Measurements from ENCODE around the gene NMNAT1. TPM values are rescaled to one million over a fixed set of nuclear protein-coding genes. Genes with fewer than 3 reads are reported as not detected.

NMNAT1 gene
- 1 to 10 TPM; 7.8 to 9.9 TPM for total RNA-seq

GRCh38 chr1:9942939-9943788 lies at the start of gene NMNAT1, which contains the start of gene LZIC:
NMNAT1 (plus strand) TSS chr1:9943475; CDS start chr1:9972074, 28,599 bp downstream.
LZIC (minus strand) TSS chr1:9943391; CDS start chr1:9936619, 6,772 bp downstream.
- H3K27ac Mint-ChIP-seq, result peak within 1 kb of the TSS; percentile 91
- H3K27me3 Mint-ChIP-seq, result no peaks in the 10 kb centered on the region
- CTCF ChIA-PET, result interaction anchor here (0.6 to 3.1 kb wide), 18 partner anchors 9 to 824 kb away, joined by 3 to 15 read pairs (median 4); partner anchors contain the start of gene CENPS
- H3K36me3 Mint-ChIP-seq, result peaks cover 10% of the 10 kb centered on the region
- H3K4me3 Mint-ChIP-seq, result peak within 1 kb of the TSS; percentile 99
- peaks cover 20% of the 10 kb centered on the region for H3K4me1 Mint-ChIP-seq (ENCODE audit: low read depth)
- intact Hi-C loops (cut with micrococcal nuclease), result loop anchor here (1.0 to 2.0 kb wide), 5 partner anchors 33 to 486 kb away; partner anchors contain the start of gene CTNNBIP1
- POLR2A ChIA-PET, result interaction anchor here (0.6 to 1.8 kb wide), 7 partner anchors 21 to 794 kb away, joined by 3 to 13 read pairs (median 3); partner anchors contain the start of gene UBE4B
- H3K9me3 Mint-ChIP-seq, result no peaks in the 10 kb centered on the region
- peak; percentile 96 for DNase-seq

GRCh38 chr1:9894115-9894514 lies 49.2 kb upstream of the NMNAT1 start:
- Mint-ChIP-seq H3K9me3 (no peaks in the 10 kb centered on the region), H3K4me1 (ENCODE audit: low read depth) (peaks cover 10% of the 10 kb centered on the region), H3K27me3 (no peaks in the 10 kb centered on the region), H3K4me3 (no peak overlapping the region), H3K27ac (no peak overlapping the region), H3K36me3 (no peaks in the 10 kb centered on the region)
- ChIA-PET POLR2A (interaction anchor here (0.6 kb wide), 1 partner anchor 654 kb away, joined by 4 read pairs; no protein-coding TSS in a partner anchor), CTCF (interaction anchor here (1.4 kb wide), 1 partner anchor 10 kb away, joined by 3 read pairs; no protein-coding TSS in a partner anchor)
- intact Hi-C loops (cut with micrococcal nuclease), result no loop called here
- no peak for DNase-seq

GRCh38 chr1:9900142-9901043 lies 42.9 kb upstream of the NMNAT1 start:
- POLR2A ChIA-PET, result no interaction called here
- intact Hi-C loops (cut with micrococcal nuclease), result loop anchor here (5.0 kb wide), 2 partner anchors 173 to 612 kb away; no protein-coding TSS in a partner anchor
- Mint-ChIP-seq H3K27ac (no peak overlapping the region), H3K36me3 (no peaks in the 10 kb centered on the region), H3K4me1 (ENCODE audit: low read depth) (peaks cover 30% of the 10 kb centered on the region), H3K27me3 (no peaks in the 10 kb centered on the region), H3K4me3 (no peak overlapping the region), H3K9me3 (no peaks in the 10 kb centered on the region)
- no peak for DNase-seq
- CTCF ChIA-PET, result no interaction called here

GRCh38 chr1:9901148-9902059 lies 41.9 kb upstream of the NMNAT1 start:
- no peaks in the 10 kb centered on the region for H3K27me3 Mint-ChIP-seq
- H3K36me3 Mint-ChIP-seq, result no peaks in the 10 kb centered on the region
- no peak overlapping the region for H3K4me3 Mint-ChIP-seq
- CTCF ChIA-PET, result interaction anchor here (0.8 kb wide), 1 partner anchor 27 kb away, joined by 4 read pairs; no protein-coding TSS in a partner anchor
- intact Hi-C loops (cut with micrococcal nuclease), result loop anchor here (5.0 kb wide), 2 partner anchors 174 to 611 kb away; no protein-coding TSS in a partner anchor
- H3K9me3 Mint-ChIP-seq, result no peaks in the 10 kb centered on the region
- no peak overlapping the region for H3K27ac Mint-ChIP-seq
- DNase-seq, result no peak
- POLR2A ChIA-PET, result no interaction called here
- H3K4me1 Mint-ChIP-seq (ENCODE audit: low read depth), result peaks cover 32% of the 10 kb centered on the region

DNA sequence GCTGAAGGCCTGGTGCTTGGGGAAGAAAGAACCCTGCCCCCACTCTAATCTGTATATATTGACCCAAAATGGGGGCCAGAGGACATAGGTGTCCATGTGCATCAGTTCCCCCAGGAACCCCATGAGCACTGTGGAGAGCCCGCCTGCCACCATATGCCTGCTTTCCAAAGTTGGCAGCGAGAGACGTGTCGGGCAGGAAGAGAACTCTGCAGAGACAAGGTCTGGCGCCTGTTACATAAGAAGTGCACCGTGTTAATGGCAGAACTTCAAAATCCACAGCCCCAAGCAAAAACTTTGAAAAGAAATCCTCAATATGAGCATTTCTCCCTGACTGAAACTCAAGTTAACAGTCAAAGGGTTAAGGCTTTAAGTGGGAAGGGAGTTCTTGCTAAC lies 41.2 kb upstream of the NMNAT1 start:
- CTCF ChIA-PET, result interaction anchor here (0.8 kb wide), 1 partner anchor 28 kb away, joined by 4 read pairs; no protein-coding TSS in a partner anchor
- intact Hi-C loops (cut with micrococcal nuclease), result loop anchor here (5.0 kb wide), 2 partner anchors 175 to 610 kb away; no protein-coding TSS in a partner anchor
- no peak overlapping the region for H3K27ac Mint-ChIP-seq
- H3K9me3 Mint-ChIP-seq, result no peaks in the 10 kb centered on the region
- no peaks in the 10 kb centered on the region for H3K27me3 Mint-ChIP-seq
- peaks cover 32% of the 10 kb centered on the region for H3K4me1 Mint-ChIP-seq (ENCODE audit: low read depth)
- no peak for DNase-seq
- H3K4me3 Mint-ChIP-seq, result no peak overlapping the region
- no peaks in the 10 kb centered on the region for H3K36me3 Mint-ChIP-seq
- POLR2A ChIA-PET, result no interaction called here

DNA sequence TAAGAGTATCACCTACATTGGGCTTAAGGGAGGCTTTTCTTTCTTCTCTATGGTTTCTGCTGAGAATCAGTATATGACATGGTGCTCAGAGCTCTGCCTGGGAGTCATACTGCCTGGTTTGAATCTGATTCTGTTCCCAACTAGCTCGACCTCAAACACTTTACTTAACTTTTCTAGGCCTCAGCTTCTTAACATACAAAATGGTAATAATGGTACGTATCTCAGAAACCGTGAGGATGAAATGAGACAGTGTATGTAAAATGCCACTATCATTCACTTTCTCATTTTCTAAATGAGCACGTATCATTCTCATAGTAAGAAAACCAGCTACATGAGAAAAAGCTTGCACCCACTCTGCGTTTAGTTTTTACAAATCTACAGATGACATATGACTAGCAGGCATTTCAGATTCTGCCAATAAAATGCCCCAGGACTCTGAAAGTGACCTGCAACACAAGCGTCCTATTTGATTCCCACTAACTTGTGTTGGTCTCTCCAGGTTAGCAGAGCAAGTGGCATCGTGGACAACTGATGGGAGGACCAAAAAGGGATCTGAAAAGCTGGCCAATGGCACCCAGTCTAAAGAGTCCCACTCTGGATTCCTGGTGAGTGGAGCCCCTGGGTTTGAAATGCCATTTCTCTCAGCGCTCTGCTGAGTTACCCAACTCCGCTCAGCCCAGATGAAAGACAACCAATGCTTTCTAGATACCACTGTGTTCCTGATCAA lies 39.3 kb upstream of the NMNAT1 start:
- ChIA-PET POLR2A (interaction anchor here (0.6 to 2.0 kb wide), 11 partner anchors 10 to 607 kb away, joined by 3 to 13 read pairs (median 3); partner anchors contain the start of genes KIF1B, LZIC and NMNAT1), CTCF (interaction anchor here (0.6 to 1.8 kb wide), 11 partner anchors 10 to 306 kb away, joined by 3 to 15 read pairs (median 5); partner anchors contain the start of genes KIF1B, LZIC and NMNAT1)
- Mint-ChIP-seq H3K36me3 (no peaks in the 10 kb centered on the region), H3K27ac (peak overlapping the region; percentile 75), H3K4me1 (ENCODE audit: low read depth) (peaks cover 43% of the 10 kb centered on the region), H3K27me3 (no peaks in the 10 kb centered on the region), H3K9me3 (no peaks in the 10 kb centered on the region), H3K4me3 (no peak overlapping the region)
- intact Hi-C loops (cut with micrococcal nuclease), result loop anchor here (1.0 to 5.0 kb wide), 5 partner anchors 29 to 608 kb away; partner anchors contain the start of genes LZIC and NMNAT1
- peak; percentile 63 for DNase-seq

- no peak for DNase-seq
- H3K27ac Mint-ChIP-seq, result peak overlapping the region; percentile 75
- POLR2A ChIA-PET, result interaction anchor here (0.5 to 2.0 kb wide), 6 partner anchors 39 to 394 kb away, joined by 3 to 13 read pairs (median 4); partner anchors contain the start of genes LZIC and NMNAT1
Measured at GRCh38 chr1:9904596-9904995, 38.7 kb upstream of the NMNAT1 start.

GRCh38 chr1:9905010-9905409 lies 38.3 kb upstream of the NMNAT1 start:
- Mint-ChIP-seq H3K4me3 (no peak overlapping the region), H3K9me3 (no peaks in the 10 kb centered on the region), H3K4me1 (ENCODE audit: low read depth) (peaks cover 48% of the 10 kb centered on the region), H3K27ac (no peak overlapping the region), H3K27me3 (no peaks in the 10 kb centered on the region), H3K36me3 (no peaks in the 10 kb centered on the region)
- DNase-seq, result no peak
- CTCF ChIA-PET, result interaction anchor here (0.5 to 1.8 kb wide), 4 partner anchors 11 to 43 kb away, joined by 3 to 5 read pairs (median 4); no protein-coding TSS in a partner anchor
- POLR2A ChIA-PET, result interaction anchor here (0.5 to 2.0 kb wide), 4 partner anchors 38 to 265 kb away, joined by 3 to 13 read pairs (median 7); partner anchors contain the start of genes LZIC and NMNAT1
- intact Hi-C loops (cut with micrococcal nuclease), result no loop called here

More at GRCh38 chr1:9904596-9904995, 38.7 kb upstream of the NMNAT1 start:
- Mint-ChIP-seq H3K36me3 (no peaks in the 10 kb centered on the region), H3K27me3 (no peaks in the 10 kb centered on the region), H3K4me1 (ENCODE audit: low read depth) (peaks cover 48% of the 10 kb centered on the region), H3K4me3 (no peak overlapping the region), H3K9me3 (no peaks in the 10 kb centered on the region)
- intact Hi-C loops (cut with micrococcal nuclease), result loop anchor here (1.0 to 5.0 kb wide), 4 partner anchors 39 to 608 kb away; partner anchors contain the start of genes LZIC and NMNAT1
- CTCF ChIA-PET, result interaction anchor here (0.5 to 1.8 kb wide), 8 partner anchors 11 to 306 kb away, joined by 3 to 15 read pairs (median 5); partner anchors contain the start of genes KIF1B, LZIC and NMNAT1

DNA sequence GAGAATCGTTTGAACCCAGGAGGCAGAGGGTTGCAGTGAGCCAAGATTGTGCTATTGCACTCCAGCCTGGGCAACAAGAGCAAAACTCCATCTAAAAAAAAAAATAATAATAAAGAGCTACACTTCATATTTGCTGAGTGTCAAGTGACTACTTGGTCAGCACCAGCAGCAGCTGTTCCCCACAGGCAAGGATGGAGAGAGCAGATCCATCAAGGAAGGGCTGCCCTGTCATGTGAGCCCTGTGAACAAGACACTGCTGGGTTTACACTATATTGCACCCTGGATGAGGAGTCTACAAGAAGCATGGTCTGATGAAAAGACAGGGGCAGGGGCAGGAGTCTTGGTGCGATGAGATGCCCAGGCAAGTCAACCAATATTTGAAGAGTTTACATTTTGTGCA lies 36.8 kb upstream of the NMNAT1 start:
- POLR2A ChIA-PET, result no interaction called here
- Mint-ChIP-seq H3K4me1 (ENCODE audit: low read depth) (peaks cover 52% of the 10 kb centered on the region), H3K27me3 (no peaks in the 10 kb centered on the region), H3K9me3 (no peaks in the 10 kb centered on the region), H3K27ac (no peak overlapping the region), H3K4me3 (no peak overlapping the region), H3K36me3 (no peaks in the 10 kb centered on the region)
- CTCF ChIA-PET, result interaction anchor here (1.9 kb wide), 1 partner anchor 122 kb away, joined by 6 read pairs; no protein-coding TSS in a partner anchor
- DNase-seq, result no peak
- intact Hi-C loops (cut with micrococcal nuclease), result no loop called here

DNA sequence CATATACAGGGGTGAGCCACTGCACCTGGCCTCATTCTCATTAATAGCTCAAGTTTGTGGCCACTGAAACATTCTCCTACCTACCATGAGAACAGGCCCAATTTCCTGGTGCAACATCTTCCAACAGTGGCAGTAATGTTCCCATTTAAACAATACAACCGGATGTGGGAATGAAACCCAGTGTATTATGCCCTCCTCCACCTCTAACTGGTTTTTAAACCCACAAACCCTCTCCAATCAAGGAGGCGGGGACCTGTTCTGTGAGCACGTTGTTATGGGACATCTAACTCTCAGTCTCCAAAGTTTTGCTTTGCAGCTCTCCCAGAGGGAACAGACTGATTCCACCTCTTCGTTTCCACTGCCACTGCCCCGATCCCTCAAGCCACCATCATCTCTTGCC lies 35.8 kb upstream of the NMNAT1 start:
- intact Hi-C loops (cut with micrococcal nuclease), result no loop called here
- no peaks in the 10 kb centered on the region for H3K27me3 Mint-ChIP-seq
- no peak overlapping the region for H3K27ac Mint-ChIP-seq
- no peak overlapping the region for H3K4me3 Mint-ChIP-seq
- peaks cover 55% of the 10 kb centered on the region for H3K4me1 Mint-ChIP-seq (ENCODE audit: low read depth)
- H3K9me3 Mint-ChIP-seq, result no peaks in the 10 kb centered on the region
- ChIA-PET POLR2A (no interaction called here), CTCF (interaction anchor here (1.9 kb wide), 1 partner anchor 123 kb away, joined by 6 read pairs; no protein-coding TSS in a partner anchor)
- no peaks in the 10 kb centered on the region for H3K36me3 Mint-ChIP-seq
- no peak for DNase-seq

All from activated CD4-positive, alpha-beta memory T cell treated with anti-CD3 and anti-CD28 coated beads for 36 hours (primary cell).